Smooth muscle cell (in vitro differentiated cells): ENCODE data around the gene TSHZ2. TPM values are rescaled to one million over a fixed set of nuclear protein-coding genes. Genes with fewer than 3 reads are reported as not detected.

Experiments used
- DNase-seq: peaks from one replicate; lab custom pipeline; 2025; ENCODE audit not compliant: unreplicated experiment; lab: John Stamatoyannopoulos, UW
- H2AFZ ChIP-seq: fragments of 200-600 bp; sonication (generic); 2 replicates; pipeline ENCODE4 v1.6.0; 2016; ENCODE audit warnings: antibody characterized with exemption, low read depth, mild to moderate bottlenecking
- H3F3A ChIP-seq: fragments of 200-600 bp; sonication (generic); 2 replicates; pipeline ENCODE4 v1.6.0; 2017; ENCODE audit warnings: antibody characterized with exemption, low read depth
- H3K27ac ChIP-seq: fragments of 200-600 bp; sonication (generic); 2 replicates; pipeline ENCODE4 v1.5.1; 2016; ENCODE audit warnings: low read depth, mild to moderate bottlenecking
- H3K27me3 ChIP-seq: fragments of 200-600 bp; sonication (generic); 2 replicates; pipeline ENCODE4 v1.6.1; 2016; ENCODE audit warnings: low read depth, mild to moderate bottlenecking
- H3K36me3 ChIP-seq: fragments of 200-600 bp; sonication (generic); 2 replicates; pipeline ENCODE4 v1.5.1; 2016; ENCODE audit warnings: low read depth
- H3K4me1 ChIP-seq: fragments of 200-600 bp; sonication (generic); 2 replicates; pipeline ENCODE4 v1.5.1; 2016; ENCODE audit warnings: low read depth
- H3K4me2 ChIP-seq: fragments of 200-600 bp; sonication (generic); 2 replicates; pipeline ENCODE4 v1.6.0; 2016; ENCODE audit warnings: mild to moderate bottlenecking
- H3K4me3 ChIP-seq: fragments of 200-600 bp; sonication (generic); 2 replicates; pipeline ENCODE4 v1.5.1; 2016; ENCODE audit warnings: mild to moderate bottlenecking
- H3K79me2 ChIP-seq: fragments of 200-600 bp; sonication (generic); 2 replicates; pipeline ENCODE4 v1.6.0; 2016; ENCODE audit warnings: low read depth, mild to moderate bottlenecking
- H3K9ac ChIP-seq: fragments of 200-600 bp; sonication (generic); 2 replicates; pipeline ENCODE4 v1.6.0; 2016; ENCODE audit warnings: low read depth
- H3K9me3 ChIP-seq: fragments of 200-600 bp; sonication (generic); replicated peaks from 2 replicates; pipeline ENCODE4 v1.5.1; 2016; ENCODE audit warnings: low read depth
- H4K20me1 ChIP-seq: fragments of 200-600 bp; sonication (generic); 2 replicates; pipeline ENCODE4 v1.6.0; 2016; ENCODE audit warnings: low read depth
- CTCF ChIP-seq: fragments of 200-600 bp; sonication (generic); IDR thresholded peaks from 2 replicates; pipeline ENCODE4 v1.5.1; 2017; ENCODE audit warnings: borderline replicate concordance, mild to moderate bottlenecking, antibody characterized with exemption; ENCODE audit not compliant: insufficient read depth, poor library complexity, severe bottlenecking
- WGBS: methylation state at CpG from one replicate; pipeline ENCODE4 v1.1.7; 2016; ENCODE audit warnings: low lambda C conversion rate; 5-methylcytosine and 5-hydroxymethylcytosine counted together
- polyA plus RNA-seq: library from polyadenylated mRNA; unstranded; fragments of >200 nt; fragmentation: Nextera tagmentation; extraction: Ambion mirVana; gene quantifications from 2 replicates; pipeline ENCODE4 v1.2.1, GENCODE V29; 2016
- total RNA-seq: library from RNA; depleted of rRNA; stranded (reverse); fragments of >200 nt; gene quantifications from 2 replicates; pipeline ENCODE4 v1.2.3, GENCODE V29; 2014

The TSHZ2 gene
- total and polyA plus RNA-seq, 2 experiments from 2014 or later, result 4.8 to 6.6 TPM

- no peaks in the 10 kb centered on the region for H3K4me1 ChIP-seq
- 73% methylated on average over 8 of the region's 8 CpGs for WGBS
These were observed 334.1 kb downstream of the TSHZ2 start for GRCh38 chr20:53306192-53306805.

GRCh38 chr20:53307964-53308597 is 335.9 kb downstream of the TSHZ2 start:
- Histone ChIP-seq H3K36me3 (no peaks in the 10 kb centered on the region), H3K27ac (no peak overlapping the region)
- 89% methylated on average over 16 of the region's 16 CpGs for WGBS

More at GRCh38 chr20:53306192-53306805, 334.1 kb downstream of the TSHZ2 start:
- Histone ChIP-seq H3F3A (no peaks in the 10 kb centered on the region), H3K9me3 (no peaks in the 10 kb centered on the region), H3K27me3 (no peaks in the 10 kb centered on the region), H3K36me3 (no peaks in the 10 kb centered on the region), H3K9ac (no peak overlapping the region), H3K27ac (no peak overlapping the region), H3K4me2 (no peak overlapping the region), H2AFZ (no peak overlapping the region), H4K20me1 (no peaks in the 10 kb centered on the region), H3K4me3 (no peak overlapping the region), H3K79me2 (no peaks in the 10 kb centered on the region)
- no peak for TF ChIP-seq CTCF
- no peak for DNase-seq

GRCh38 chr20:53309515-53309914 is 337.4 kb downstream of the TSHZ2 start:
- Histone ChIP-seq H3K4me3 (no peak overlapping the region), H3K9ac (no peak overlapping the region), H3K4me2 (no peak overlapping the region), H3K4me1 (no peaks in the 10 kb centered on the region), H3K9me3 (no peaks in the 10 kb centered on the region), H3K27ac (no peak overlapping the region), H3K27me3 (no peaks in the 10 kb centered on the region), H4K20me1 (no peaks in the 10 kb centered on the region), H3K79me2 (no peaks in the 10 kb centered on the region), H3F3A (no peaks in the 10 kb centered on the region), H2AFZ (no peak overlapping the region), H3K36me3 (no peaks in the 10 kb centered on the region)
- 83% methylated on average over 2 of the region's 2 CpGs for WGBS
- no peak for DNase-seq
- TF ChIP-seq CTCF, result no peak

More at GRCh38 chr20:53307964-53308597, 335.9 kb downstream of the TSHZ2 start:
- Histone ChIP-seq H4K20me1 (no peaks in the 10 kb centered on the region), H3F3A (no peaks in the 10 kb centered on the region), H3K4me2 (no peak overlapping the region), H3K9me3 (no peaks in the 10 kb centered on the region), H3K4me3 (no peak overlapping the region), H2AFZ (no peak overlapping the region), H3K27me3 (no peaks in the 10 kb centered on the region), H3K79me2 (no peaks in the 10 kb centered on the region), H3K9ac (no peak overlapping the region), H3K4me1 (no peaks in the 10 kb centered on the region)
- no peak for TF ChIP-seq CTCF
- no peak for DNase-seq
